SK-N-SH (cell line): ENCODE measurements around the gene NEU4. TPM values are rescaled to one million over a fixed set of nuclear protein-coding genes. Genes with fewer than 3 reads are reported as not detected.

Source experiments
- CTCF ChIA-PET: fragments of 300-600, 350-600 bp; formaldehyde crosslinking; extraction: SDS; loops from one replicate; lab custom pipeline; 2021; lab: Yijun Ruan, JAX
- POLR2A ChIA-PET: fragments of 350-600 bp; sonication (Branson Sonifier 250); formaldehyde crosslinking; extraction: SDS; loops from one replicate; lab custom pipeline; 2020; ENCODE audit warnings: antibody characterized with exemption, inconsistent platforms; lab: Yijun Ruan, JAX
- DNase-seq: peaks from one replicate; pipeline ENCODE4 v3.0.0; 2012
- H2AFZ ChIP-seq: fragments of 200-600 bp; sonication (generic); 2 replicates; pipeline ENCODE4 v1.8.1; 2016; ENCODE audit warnings: antibody characterized with exemption, mild to moderate bottlenecking, low read depth
- H3F3A ChIP-seq: fragments of 200-600 bp; sonication (generic); replicated peaks from 2 replicates; pipeline ENCODE3; 2016; ENCODE audit warnings: antibody characterized with exemption, mild to moderate bottlenecking; ENCODE audit not compliant: insufficient read depth
- H3K27ac ChIP-seq, 2 experiments: fragments of 200-500 bp in 1 of 2; fragments of 200-600 bp in 1 of 2; sonication (Bioruptor generic) in 1 of 2; sonication (generic), shearing (Covaris generic) in 1 of 2; 2 replicates each; pipeline versions ENCODE4 v1.5.1 to v1.6.1; 2014 to 2016; ENCODE audit warnings: low read depth in 2 of 2, inconsistent platforms in 1 of 2, low read length in 1 of 2, mild to moderate bottlenecking in 1 of 2, mixed read lengths in 1 of 2
- H3K27me3 ChIP-seq: fragments of 200-600 bp; sonication (generic), shearing (Covaris generic); 2 replicates; pipeline ENCODE4 v1.6.1; 2016; ENCODE audit warnings: mixed run types; ENCODE audit not compliant: insufficient read depth
- H3K36me3 ChIP-seq, 2 experiments: fragments of 200-500 bp in 1 of 2; fragments of 200-600 bp in 1 of 2; sonication (Bioruptor generic) in 1 of 2; sonication (generic) in 1 of 2; replicated peaks in 1 of 2; 2 replicates each; pipeline versions ENCODE3 to v1.5.1; 2014 to 2016; ENCODE audit warnings: low read length in 1 of 2, mild to moderate bottlenecking in 1 of 2; ENCODE audit not compliant: insufficient read depth in 2 of 2, control insufficient read depth in 1 of 2
- H3K4me1 ChIP-seq, 2 experiments: fragments of 200-500 bp in 1 of 2; fragments of 200-600 bp in 1 of 2; sonication (Bioruptor generic) in 1 of 2; sonication (generic), shearing (Covaris generic) in 1 of 2; 2 replicates each; pipeline versions ENCODE4 v1.5.1 to v1.6.1; 2014 to 2016; ENCODE audit warnings: low read depth in 1 of 2, low read length in 1 of 2, mixed run types in 1 of 2; ENCODE audit not compliant: insufficient read depth in 2 of 2, control insufficient read depth in 1 of 2
- H3K4me2 ChIP-seq: fragments of 200-600 bp; sonication (generic), shearing (Covaris generic); 2 replicates; pipeline ENCODE4 v1.6.1; 2017; ENCODE audit warnings: mixed run types
- H3K4me3 ChIP-seq, 2 experiments: fragments of 200-500 bp in 1 of 2; fragments of 200-600 bp in 1 of 2; sonication (Bioruptor generic) in 1 of 2; sonication (generic), shearing (Covaris generic) in 1 of 2; 2 replicates each; pipeline versions ENCODE4 v1.5.1 to v1.8.1; 2014 to 2016; ENCODE audit warnings: low read depth in 2 of 2, inconsistent platforms in 1 of 2, low read length in 1 of 2, mild to moderate bottlenecking in 1 of 2, mixed read lengths in 1 of 2, moderate library complexity in 1 of 2
- H3K79me2 ChIP-seq: fragments of 200-600 bp; sonication (generic); 2 replicates; pipeline ENCODE4 v1.8.1; 2017; ENCODE audit warnings: mild to moderate bottlenecking; ENCODE audit not compliant: insufficient read depth
- H3K9ac ChIP-seq: fragments of 200-600 bp; sonication (generic); 2 replicates; pipeline ENCODE4 v1.6.1; 2017; ENCODE audit warnings: mixed run types
- H3K9me2 ChIP-seq: fragments of 200-600 bp; sonication (generic); 2 replicates; pipeline ENCODE4 v1.6.1; 2017; ENCODE audit warnings: mixed run types
- H3K9me3 ChIP-seq: fragments of 200-600 bp; sonication (generic); 2 replicates; pipeline ENCODE4 v1.6.1; 2017; ENCODE audit warnings: mixed run types, mild to moderate bottlenecking, moderate library complexity
- H4K20me1 ChIP-seq: fragments of 200-600 bp; sonication (generic); 2 replicates; pipeline ENCODE4 v1.6.1; 2017; ENCODE audit warnings: mild to moderate bottlenecking, mixed run types; ENCODE audit not compliant: insufficient read depth
- CHD2 ChIP-seq: fragments of 150-350 bp; IDR thresholded peaks from 2 replicates; pipeline ENCODE4 v1.6.1; 2018; ENCODE audit warnings: low read length; ENCODE audit not compliant: partially characterized antibody
- EP300 ChIP-seq, 2 experiments: IDR thresholded peaks; 2 replicates each; pipeline versions ENCODE4 v1.4.0 to v1.6.1; 2012; ENCODE audit warnings: borderline replicate concordance in 1 of 2, low read depth in 1 of 2, low read length in 1 of 2
- EZH2phosphoT487 ChIP-seq: fragments of 200-600 bp; sonication (generic); IDR thresholded peaks from 2 replicates; pipeline ENCODE4 v1.6.1; 2017; ENCODE audit warnings: low read depth, mixed run types, mild to moderate bottlenecking, antibody characterized with exemption, moderate library complexity, borderline replicate concordance
- IRF3 ChIP-seq: fragments of 150-350 bp; IDR thresholded peaks from 2 replicates; pipeline ENCODE4 v1.6.1; 2016; ENCODE audit warnings: mild to moderate bottlenecking, low read depth, low read length
- JUND ChIP-seq: IDR thresholded peaks from 2 replicates; pipeline ENCODE4 v1.4.0; 2012
- MEF2A ChIP-seq: IDR thresholded peaks from 2 replicates; pipeline ENCODE4 v1.4.0; 2012; ENCODE audit warnings: low read depth, borderline replicate concordance
- NFIC ChIP-seq: IDR thresholded peaks from 2 replicates; pipeline ENCODE4 v1.4.0; 2012; ENCODE audit warnings: borderline replicate concordance
- NRF1 ChIP-seq: IDR thresholded peaks from 2 replicates; pipeline ENCODE4 v1.6.1; 2012; ENCODE audit warnings: low read depth, mild to moderate bottlenecking, low read length
- RAD21 ChIP-seq: IDR thresholded peaks from 2 replicates; pipeline ENCODE4 v1.6.1; 2012; ENCODE audit warnings: mild to moderate bottlenecking, low read length
- SIN3A ChIP-seq: IDR thresholded peaks from 2 replicates; pipeline ENCODE4 v1.6.1; 2012; ENCODE audit warnings: low read depth, mild to moderate bottlenecking, low read length, moderate library complexity, borderline replicate concordance
- SMC3 ChIP-seq: IDR thresholded peaks from 2 replicates; pipeline ENCODE4 v1.6.1; 2012; ENCODE audit warnings: low read depth, low read length, improper control_type of control experiment
- TCF12 ChIP-seq: IDR thresholded peaks from 2 replicates; pipeline ENCODE4 v1.4.0; 2012
- WGBS: methylation state at CpG from one replicate; pipeline ENCODE4 v1.1.6; 2017; ENCODE audit warnings: low lambda C conversion rate; 5-methylcytosine and 5-hydroxymethylcytosine counted together
- polyA plus RNA-seq, 3 experiments: library from polyadenylated mRNA; depleted of rRNA; stranded (reverse); fragments of >200 nt; gene quantifications; 2 replicates each; pipeline ENCODE4 v1.2.3, GENCODE V29; 2012
- TF ChIP-seq, protein P1 (sequence below): IDR thresholded peaks from 2 replicates; pipeline ENCODE4 v1.6.1; 2012; ENCODE audit warnings: mild to moderate bottlenecking, low read depth, low read length, moderate library complexity
- TF ChIP-seq, protein P2 (sequence below): fragments of 200-600 bp; sonication (generic); IDR thresholded peaks from 2 replicates; pipeline ENCODE4 v1.6.1; 2017; ENCODE audit warnings: antibody characterized with exemption, mild to moderate bottlenecking, moderate library complexity
- TF ChIP-seq, protein P3 (sequence below): fragments of 150-350 bp; IDR thresholded peaks from 2 replicates; pipeline ENCODE4 v1.6.1; 2017; ENCODE audit warnings: antibody characterized with exemption, low read length, low read depth, borderline replicate concordance

Gene NEU4
- polyA plus RNA-seq, 1 of the 3 experiments (the other 2 are of a cell fraction) = 0.05 TPM

GRCh38 chr2:241844831-241845578 is 36.0 kb downstream of the NEU4 start:
- H3K9me3 ChIP-seq = no peaks in the 10 kb centered on the region
- no peak for TF ChIP-seq CHD2
- TF ChIP-seq, protein P1, sequence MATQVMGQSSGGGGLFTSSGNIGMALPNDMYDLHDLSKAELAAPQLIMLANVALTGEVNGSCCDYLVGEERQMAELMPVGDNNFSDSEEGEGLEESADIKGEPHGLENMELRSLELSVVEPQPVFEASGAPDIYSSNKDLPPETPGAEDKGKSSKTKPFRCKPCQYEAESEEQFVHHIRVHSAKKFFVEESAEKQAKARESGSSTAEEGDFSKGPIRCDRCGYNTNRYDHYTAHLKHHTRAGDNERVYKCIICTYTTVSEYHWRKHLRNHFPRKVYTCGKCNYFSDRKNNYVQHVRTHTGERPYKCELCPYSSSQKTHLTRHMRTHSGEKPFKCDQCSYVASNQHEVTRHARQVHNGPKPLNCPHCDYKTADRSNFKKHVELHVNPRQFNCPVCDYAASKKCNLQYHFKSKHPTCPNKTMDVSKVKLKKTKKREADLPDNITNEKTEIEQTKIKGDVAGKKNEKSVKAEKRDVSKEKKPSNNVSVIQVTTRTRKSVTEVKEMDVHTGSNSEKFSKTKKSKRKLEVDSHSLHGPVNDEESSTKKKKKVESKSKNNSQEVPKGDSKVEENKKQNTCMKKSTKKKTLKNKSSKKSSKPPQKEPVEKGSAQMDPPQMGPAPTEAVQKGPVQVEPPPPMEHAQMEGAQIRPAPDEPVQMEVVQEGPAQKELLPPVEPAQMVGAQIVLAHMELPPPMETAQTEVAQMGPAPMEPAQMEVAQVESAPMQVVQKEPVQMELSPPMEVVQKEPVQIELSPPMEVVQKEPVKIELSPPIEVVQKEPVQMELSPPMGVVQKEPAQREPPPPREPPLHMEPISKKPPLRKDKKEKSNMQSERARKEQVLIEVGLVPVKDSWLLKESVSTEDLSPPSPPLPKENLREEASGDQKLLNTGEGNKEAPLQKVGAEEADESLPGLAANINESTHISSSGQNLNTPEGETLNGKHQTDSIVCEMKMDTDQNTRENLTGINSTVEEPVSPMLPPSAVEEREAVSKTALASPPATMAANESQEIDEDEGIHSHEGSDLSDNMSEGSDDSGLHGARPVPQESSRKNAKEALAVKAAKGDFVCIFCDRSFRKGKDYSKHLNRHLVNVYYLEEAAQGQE = no peak
- TF ChIP-seq NRF1 = no peak
- no peak overlapping the region for H2AFZ ChIP-seq
- ChIA-PET CTCF (interaction anchor here (1.4 to 1.7 kb wide), 2 partner anchors 10 to 15 kb away, joined by 4 to 5 read pairs; no protein-coding TSS in a partner anchor), POLR2A (no interaction called here)
- no peak overlapping the region for H3K4me3 ChIP-seq
- H3K27ac ChIP-seq = no peak overlapping the region
- DNase-seq = no peak
- H3K27me3 ChIP-seq = no peaks in the 10 kb centered on the region
- H3K9me2 ChIP-seq = no peaks in the 10 kb centered on the region
- no peaks in the 10 kb centered on the region for H3K79me2 ChIP-seq
- 88% methylated on average over 20 of the region's 37 CpGs for WGBS
- H3F3A ChIP-seq = no peaks in the 10 kb centered on the region
- H3K36me3 ChIP-seq = no peaks in the 10 kb centered on the region
- no peaks in the 10 kb centered on the region for H4K20me1 ChIP-seq
- H3K4me2 ChIP-seq = no peak overlapping the region
- H3K4me1 ChIP-seq = peaks cover 0 to 11% of the 10 kb centered on the region in 2 experiments; a peak in 1 of 4 replicates
- H3K9ac ChIP-seq = no peak overlapping the region

DNA sequence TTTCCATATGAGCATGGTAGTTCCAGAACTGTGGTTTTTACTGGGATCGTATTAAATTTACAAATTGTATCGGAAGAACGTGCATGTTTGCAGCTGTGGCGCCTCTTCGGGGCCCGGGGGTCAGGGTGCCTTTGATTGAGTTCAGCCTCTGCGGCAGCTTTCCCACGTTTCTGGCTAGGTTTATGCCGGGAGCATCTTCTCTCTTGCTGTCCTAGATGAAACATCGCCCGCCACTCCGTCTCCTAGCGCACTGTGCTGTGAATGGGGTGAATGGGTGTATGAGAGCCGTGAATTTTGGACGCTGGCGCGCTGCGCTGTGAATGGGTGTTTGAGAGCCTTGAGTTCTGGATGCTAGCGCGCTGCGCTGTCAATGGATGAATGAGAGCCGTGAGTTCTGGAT is 37.4 kb downstream of the NEU4 start:
- CTCF ChIA-PET = interaction anchor here (0.8 kb wide), 1 partner anchor 10 kb away, joined by 5 read pairs; no protein-coding TSS in a partner anchor
- Histone ChIP-seq H3F3A (no peaks in the 10 kb centered on the region), H3K27me3 (no peaks in the 10 kb centered on the region), H3K36me3 (no peaks in the 10 kb centered on the region), H3K9me3 (no peaks in the 10 kb centered on the region), H2AFZ (no peak overlapping the region), H3K9me2 (no peaks in the 10 kb centered on the region)
- TF ChIP-seq SIN3A = no peak
- TF ChIP-seq EZH2phosphoT487 = no peak
- no peak for TF ChIP-seq MEF2A
- TF ChIP-seq, protein P2, sequence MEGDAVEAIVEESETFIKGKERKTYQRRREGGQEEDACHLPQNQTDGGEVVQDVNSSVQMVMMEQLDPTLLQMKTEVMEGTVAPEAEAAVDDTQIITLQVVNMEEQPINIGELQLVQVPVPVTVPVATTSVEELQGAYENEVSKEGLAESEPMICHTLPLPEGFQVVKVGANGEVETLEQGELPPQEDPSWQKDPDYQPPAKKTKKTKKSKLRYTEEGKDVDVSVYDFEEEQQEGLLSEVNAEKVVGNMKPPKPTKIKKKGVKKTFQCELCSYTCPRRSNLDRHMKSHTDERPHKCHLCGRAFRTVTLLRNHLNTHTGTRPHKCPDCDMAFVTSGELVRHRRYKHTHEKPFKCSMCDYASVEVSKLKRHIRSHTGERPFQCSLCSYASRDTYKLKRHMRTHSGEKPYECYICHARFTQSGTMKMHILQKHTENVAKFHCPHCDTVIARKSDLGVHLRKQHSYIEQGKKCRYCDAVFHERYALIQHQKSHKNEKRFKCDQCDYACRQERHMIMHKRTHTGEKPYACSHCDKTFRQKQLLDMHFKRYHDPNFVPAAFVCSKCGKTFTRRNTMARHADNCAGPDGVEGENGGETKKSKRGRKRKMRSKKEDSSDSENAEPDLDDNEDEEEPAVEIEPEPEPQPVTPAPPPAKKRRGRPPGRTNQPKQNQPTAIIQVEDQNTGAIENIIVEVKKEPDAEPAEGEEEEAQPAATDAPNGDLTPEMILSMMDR = no peak
- TF ChIP-seq NFIC = no peak
- TF ChIP-seq IRF3 = no peak
- TF ChIP-seq, protein P3, sequence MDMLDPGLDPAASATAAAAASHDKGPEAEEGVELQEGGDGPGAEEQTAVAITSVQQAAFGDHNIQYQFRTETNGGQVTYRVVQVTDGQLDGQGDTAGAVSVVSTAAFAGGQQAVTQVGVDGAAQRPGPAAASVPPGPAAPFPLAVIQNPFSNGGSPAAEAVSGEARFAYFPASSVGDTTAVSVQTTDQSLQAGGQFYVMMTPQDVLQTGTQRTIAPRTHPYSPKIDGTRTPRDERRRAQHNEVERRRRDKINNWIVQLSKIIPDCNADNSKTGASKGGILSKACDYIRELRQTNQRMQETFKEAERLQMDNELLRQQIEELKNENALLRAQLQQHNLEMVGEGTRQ = no peak
- TF ChIP-seq SMC3 = no peak
- TF ChIP-seq EP300 (IDR thresholded peaks at IDR 0.05; ENCODE audit: borderline replicate concordance in 1 of 2, low read depth in 1 of 2, low read length in 1 of 2) = no peak
- TF ChIP-seq RAD21 = no peak
- no peak for TF ChIP-seq JUND
- no peak for TF ChIP-seq TCF12
- TF ChIP-seq, all 33 proteins: peak for 0
- H3K4me1 ChIP-seq = peaks cover 0 to 18% of the 10 kb centered on the region in 2 experiments; a peak in 1 of 4 replicates
- POLR2A ChIA-PET = no interaction called here
- H3K27ac ChIP-seq = no peak overlapping the region
- H3K4me2 ChIP-seq = no peak overlapping the region
- no peak overlapping the region for H3K4me3 ChIP-seq
- no peak for DNase-seq
- H4K20me1 ChIP-seq = no peaks in the 10 kb centered on the region
- 86% methylated on average over 20 of the region's 22 CpGs for WGBS
- H3K9ac ChIP-seq = no peak overlapping the region
- H3K79me2 ChIP-seq = no peaks in the 10 kb centered on the region
